Stimulated activated CD4-positive, alpha-beta T cell treated with anti-CD3 and anti-CD28 coated beads, TNF-alpha, amount 100 ng/mL, for 1 hour (primary cell): ENCODE data around the gene INPP5E.
"Not testable (repeated sequence)": the region's sequence is repeated elsewhere in the genome, so short reads cannot be mapped to it uniquely, and the experiment has no call there.

Experiments
- DNase-seq, 3 donors: peaks; one replicate each; pipeline ENCODE4 v3.0.0-alpha.2; 2020; ENCODE audit warnings: low read depth in 3 of 3, low spot score in 1 of 3

The INPP5E gene

GRCh38 chr9:136429683-136430491 is 9.8 kb downstream of the INPP5E start:
- DNase-seq, result no peak

- DNase-seq, result no peak
Measured at GRCh38 chr9:136429075-136429628, 10.5 kb downstream of the INPP5E start.

DNA sequence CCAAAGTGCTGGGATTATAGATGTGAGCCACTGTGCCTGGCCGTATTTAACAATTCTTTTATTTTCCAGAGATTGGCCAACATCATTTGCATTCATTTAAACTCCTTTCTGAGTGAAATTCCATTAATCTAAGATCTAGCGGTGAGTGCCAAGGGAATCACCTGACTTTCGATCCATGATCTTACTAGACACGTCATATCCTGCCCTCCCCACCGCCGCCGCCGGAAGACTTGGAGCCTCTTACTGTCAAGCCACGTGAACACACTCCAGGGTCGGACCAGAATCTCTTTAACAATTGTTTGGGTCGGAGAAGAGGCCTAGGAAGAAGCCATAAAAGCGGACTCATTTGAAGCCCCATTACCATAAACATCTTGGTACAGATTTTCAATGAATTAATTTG is 12.9 kb downstream of the INPP5E start:
- DNase-seq, result no peak

DNA sequence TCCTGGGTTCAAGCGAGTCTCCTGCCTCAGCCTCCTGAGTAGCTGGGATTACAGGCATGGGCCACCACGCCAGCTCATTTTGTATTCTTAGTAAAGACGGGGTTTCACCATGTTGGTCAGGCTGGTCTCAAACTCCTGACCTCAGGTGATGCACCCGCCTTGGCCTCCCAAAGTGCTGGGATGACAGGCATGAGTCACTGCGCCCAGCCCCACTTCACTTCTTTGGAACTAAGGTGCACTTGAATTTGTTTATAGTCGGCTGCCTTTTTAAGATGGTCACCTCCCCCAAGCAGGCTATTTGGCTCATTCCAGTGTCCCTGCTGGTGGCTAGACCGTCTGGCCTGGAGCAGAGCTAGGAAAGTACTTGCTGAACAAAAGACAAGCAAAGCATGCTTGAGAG is 14.3 kb downstream of the INPP5E start:
- DNase-seq, result not testable (repeated sequence)

GRCh38 chr9:136424750-136425362 is 14.8 kb downstream of the INPP5E start:
- no peak for DNase-seq

- no peak for DNase-seq
Measured at GRCh38 chr9:136423432-136424146, 16.1 kb downstream of the INPP5E start.

DNA sequence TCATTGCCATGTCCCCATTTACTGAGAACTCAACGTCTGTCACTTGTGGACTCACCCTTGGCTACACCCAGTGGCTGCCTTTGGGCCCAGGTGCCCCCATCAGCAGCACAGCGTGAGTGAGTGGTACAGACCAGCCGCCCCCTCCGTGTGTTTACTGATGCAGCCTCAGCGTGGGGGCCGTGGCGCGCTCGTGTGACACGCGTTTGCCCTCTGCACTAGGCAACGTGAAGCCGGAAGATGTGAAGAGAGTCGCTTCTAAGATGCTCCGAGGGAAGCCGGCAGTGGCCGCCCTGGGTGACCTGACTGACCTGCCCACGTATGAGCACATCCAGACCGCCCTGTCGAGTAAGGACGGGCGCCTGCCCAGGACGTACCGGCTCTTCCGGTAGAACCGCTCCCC is 16.8 kb downstream of the INPP5E start:
- no peak for DNase-seq

DNA sequence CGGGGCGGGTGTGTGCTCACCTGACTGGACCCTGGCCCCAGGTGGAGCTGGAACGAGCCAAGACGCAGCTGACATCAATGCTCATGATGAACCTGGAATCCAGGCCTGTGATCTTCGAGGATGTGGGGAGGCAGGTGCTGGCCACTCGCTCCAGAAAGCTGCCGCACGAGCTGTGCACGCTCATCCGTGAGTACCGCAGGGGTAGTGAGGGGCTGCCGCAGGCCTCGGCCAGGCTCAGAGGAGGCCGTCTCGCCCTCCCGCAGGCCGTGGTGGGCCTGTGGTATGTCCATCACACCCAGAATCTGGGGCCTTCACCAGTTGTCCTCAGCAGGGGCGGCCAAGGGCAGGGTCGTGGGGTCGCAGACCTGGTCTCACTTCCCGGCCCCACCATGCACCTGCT is 17.9 kb downstream of the INPP5E start:
- DNase-seq, result no peak

DNA sequence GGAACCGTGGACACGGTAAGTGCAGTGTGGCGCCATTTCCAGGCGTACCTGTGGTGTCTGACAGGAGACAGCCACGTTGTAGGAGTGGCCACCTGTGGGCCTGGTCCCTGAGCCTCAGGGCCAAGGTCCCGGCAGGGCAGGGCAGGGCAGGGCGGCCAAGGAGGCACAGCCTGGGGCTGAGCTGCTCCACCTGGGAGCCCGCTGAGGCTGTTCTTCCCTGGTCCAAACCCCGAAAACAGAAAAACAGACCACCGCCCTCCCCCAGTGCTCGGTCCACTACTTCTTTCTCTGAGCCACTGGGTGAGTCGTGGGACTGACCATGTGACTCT is 20.6 kb downstream of the INPP5E start:
- DNase-seq, result no peak

DNA sequence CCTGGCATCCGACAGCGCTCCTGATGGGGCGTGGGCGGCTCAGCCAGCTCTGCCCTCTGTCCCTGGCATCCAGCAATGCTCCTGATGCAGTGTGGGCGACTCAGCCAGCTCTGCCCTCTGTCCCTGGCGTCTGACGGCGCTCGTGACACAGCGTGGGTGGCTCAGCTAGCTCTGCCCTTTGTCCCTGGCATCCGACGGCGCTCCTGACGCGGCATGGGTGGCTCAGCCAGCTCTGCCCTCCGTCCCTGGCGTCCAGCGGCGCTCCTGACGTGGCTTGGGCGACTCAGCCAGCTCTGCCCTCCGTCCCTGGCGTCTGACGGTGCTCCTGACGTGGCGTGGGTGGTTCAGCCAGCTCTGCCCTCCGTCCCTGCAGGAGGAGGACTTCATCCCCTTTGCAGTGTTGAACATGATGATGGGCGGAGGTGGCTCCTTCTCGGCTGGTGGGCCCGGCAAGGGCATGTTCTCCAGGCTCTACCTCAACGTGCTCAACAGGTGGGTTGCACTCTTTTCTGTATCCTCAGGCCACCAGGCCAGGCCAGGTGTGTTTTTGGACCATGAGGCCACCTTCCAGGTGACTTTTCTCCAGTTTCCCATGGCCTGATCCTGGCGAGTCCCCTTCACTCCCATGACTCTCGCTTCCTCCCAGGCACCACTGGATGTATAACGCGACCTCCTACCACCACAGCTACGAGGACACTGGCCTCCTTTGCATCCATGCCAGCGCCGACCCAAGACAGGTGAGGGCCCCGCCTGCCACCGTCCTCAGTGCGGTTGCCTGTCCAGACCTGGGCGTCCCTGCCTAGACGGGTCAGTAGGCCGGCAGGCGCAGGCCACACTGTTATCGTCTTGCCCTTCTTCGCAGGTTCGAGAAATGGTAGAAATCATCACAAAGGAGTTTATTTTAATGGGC is 21.2 kb downstream of the INPP5E start:
- DNase-seq, result no peak

DNA sequence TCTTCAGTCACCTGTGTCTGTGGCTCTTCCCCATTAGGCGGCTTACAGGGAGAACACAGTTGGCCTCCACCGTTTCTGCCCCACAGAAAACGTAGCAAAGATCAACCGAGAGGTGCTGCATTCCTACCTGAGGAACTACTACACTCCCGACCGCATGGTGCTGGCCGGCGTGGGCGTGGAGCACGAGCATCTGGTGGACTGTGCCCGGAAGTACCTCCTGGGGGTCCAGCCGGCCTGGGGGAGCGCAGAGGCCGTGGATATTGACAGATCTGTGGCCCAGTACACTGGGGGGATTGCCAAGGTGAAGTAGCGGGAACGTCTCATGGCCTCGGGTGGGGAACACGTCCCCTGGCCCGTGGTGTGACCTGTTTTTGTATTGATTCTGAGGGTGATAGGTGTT is 22.7 kb downstream of the INPP5E start:
- DNase-seq, result no peak

DNA sequence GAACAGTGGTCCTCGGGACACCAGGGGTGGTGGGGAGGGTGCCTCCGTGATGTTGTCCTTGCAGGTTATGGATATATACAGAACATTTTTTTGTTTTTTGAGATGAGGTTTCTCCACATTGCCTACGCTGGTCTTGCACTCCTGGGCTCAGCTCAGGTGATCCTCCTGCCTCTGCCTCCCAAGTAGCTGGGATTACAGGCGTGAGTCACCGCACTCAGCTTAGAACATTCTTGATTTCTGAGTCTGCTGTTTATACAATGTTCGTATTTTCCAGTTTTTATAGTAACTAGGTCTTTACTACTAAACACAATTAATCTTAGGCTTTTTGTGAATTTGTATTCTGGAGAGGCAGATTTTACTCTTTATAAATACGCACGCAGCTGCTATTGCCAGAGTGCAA is 23.2 kb downstream of the INPP5E start:
- no peak for DNase-seq

DNA sequence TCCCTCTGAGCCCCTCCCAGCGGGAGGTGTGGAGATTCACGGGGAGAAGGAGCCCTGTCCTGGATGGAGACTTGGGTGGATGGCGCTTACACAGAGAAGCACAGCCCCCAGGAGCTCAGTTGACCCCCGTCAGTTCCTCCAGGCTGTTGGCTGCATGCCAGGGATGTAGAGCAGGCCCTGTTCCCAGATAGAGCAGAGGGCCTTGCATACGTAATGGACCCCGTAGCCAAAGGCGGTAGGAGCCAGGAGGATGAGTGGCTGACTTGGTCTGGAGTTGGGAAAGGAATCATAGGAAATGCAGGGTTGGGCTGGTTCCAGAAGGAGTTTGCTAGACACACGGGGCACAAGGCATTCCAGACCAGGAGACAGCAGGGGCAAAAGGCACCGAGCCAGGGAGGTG is 26.7 kb downstream of the INPP5E start:
- no peak for DNase-seq

DNA sequence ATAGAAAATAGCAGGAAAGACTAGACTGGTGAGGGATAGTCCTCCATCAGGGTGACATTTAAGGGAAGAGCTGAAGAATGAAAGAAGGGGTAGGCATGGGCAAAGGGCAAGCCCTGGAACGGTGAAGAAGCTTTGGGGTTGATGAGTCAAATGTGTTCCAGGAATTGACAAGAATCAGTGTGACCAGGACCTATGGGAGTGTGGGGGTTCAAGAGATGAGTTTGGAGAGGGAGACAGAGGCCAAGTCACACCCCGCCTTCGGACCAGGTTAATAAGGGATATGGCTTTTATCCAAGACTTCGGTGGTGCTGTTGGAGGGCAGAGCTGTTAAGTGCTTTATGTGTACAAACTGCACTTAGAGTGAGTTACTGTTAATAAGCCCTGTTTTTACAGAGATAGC is 28.3 kb downstream of the INPP5E start:
- no peak for DNase-seq

GRCh38 chr9:136410500-136411287 is 29.0 kb downstream of the INPP5E start, which contains the start of the genes ENTR1 and PMPCA:
Gene ENTR1 (minus strand): TSS chr9:136410614. CDS start chr9:136410397, 217 bp downstream.
Gene PMPCA (plus strand): TSS chr9:136410658. CDS start chr9:136410669, 11 bp downstream.
- peak; percentile 85 to 99 (median 93) for DNase-seq

DNA sequence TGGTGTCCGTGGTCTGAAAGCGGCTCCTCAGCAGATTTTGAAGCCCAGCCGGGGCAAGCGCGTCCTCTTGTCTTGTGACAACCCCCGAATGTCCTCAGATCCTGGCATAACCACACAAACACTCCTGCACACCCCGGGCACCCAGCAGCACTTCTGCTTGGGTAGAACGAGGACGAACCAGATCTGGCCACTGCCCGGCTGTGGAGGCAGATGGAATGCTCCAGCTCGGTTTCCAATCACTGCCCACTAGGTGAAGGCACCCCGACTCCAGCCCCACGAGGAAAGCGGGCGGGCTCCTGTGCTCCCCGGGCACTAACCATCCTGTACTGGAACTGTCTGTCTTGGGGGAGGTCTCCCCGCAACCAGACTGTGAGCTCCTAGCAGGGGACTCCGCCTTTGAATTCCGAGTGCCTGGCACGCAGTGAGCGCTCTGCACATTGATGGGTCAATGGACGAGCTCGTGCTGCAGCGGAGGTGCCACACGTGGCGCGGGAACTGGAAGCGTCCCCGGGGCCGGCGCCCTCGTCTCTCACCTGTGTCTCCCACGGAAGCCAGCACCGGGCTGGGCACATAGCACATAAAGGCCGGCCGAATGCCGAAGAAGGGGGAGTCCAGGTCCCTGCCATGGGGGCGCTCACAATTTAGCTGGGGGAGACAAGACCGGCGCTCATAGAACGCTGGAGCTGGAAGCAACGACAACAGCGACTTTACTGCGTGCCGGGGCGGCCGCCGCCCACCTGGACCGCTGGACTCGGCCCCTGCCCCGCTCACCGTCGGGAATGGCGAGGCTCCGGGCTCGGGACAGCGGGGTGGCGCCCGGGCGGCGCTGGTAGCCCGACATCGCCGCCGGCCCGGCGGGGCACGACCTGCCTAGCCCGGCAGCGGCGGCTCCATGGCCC is 29.8 kb downstream of the INPP5E start:
- DNase-seq, result no peak

DNA sequence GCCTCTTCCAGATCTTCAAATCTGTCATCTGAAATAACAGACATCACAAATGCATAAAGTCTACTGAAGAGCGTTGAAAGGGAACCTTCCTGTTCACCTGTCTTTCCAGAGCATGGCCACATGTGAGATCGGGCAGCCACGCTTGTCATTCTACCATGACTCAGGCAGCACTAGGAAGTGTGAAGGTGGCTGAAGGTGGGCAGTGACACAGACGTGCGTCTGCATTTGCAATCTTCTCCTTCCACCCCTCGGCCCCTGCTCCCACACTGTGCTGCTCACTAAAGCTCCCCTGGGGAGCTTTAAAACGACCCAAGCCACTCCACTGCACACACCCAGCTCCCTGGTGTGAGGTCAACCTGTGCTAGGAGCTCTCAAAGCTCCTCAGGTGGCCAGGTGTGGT is 31.7 kb downstream of the INPP5E start:
- DNase-seq, result no peak

GRCh38 chr9:136407061-136407460 is 32.6 kb downstream of the INPP5E start:
- DNase-seq, result not testable (repeated sequence)

DNA sequence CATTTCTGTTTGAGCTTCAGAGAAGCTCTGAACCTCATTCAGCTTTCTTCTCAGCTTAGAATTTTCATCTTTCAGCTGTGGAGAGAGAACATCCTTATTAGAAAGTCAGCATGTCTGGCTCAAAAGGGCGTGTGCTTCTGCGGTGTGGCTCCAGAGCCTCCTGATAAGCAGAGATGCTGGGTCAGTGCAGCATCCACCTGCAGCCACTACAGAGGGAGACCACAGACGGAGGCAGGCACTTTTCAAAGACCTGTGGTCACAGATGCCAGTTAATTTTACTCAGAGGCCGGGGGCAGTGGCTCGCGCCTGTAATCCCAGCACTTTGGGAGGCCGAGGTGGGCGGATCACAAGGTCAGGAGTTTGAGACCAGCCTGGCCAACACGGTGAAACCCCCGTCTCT is 33.7 kb downstream of the INPP5E start:
- DNase-seq, result not testable (repeated sequence)
